Measurements from ENCODE around the gene CLSTN3.

- TF ChIP-seq, protein P1, sequence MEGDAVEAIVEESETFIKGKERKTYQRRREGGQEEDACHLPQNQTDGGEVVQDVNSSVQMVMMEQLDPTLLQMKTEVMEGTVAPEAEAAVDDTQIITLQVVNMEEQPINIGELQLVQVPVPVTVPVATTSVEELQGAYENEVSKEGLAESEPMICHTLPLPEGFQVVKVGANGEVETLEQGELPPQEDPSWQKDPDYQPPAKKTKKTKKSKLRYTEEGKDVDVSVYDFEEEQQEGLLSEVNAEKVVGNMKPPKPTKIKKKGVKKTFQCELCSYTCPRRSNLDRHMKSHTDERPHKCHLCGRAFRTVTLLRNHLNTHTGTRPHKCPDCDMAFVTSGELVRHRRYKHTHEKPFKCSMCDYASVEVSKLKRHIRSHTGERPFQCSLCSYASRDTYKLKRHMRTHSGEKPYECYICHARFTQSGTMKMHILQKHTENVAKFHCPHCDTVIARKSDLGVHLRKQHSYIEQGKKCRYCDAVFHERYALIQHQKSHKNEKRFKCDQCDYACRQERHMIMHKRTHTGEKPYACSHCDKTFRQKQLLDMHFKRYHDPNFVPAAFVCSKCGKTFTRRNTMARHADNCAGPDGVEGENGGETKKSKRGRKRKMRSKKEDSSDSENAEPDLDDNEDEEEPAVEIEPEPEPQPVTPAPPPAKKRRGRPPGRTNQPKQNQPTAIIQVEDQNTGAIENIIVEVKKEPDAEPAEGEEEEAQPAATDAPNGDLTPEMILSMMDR (IDR thresholded peaks at IDR 0.05): no peak
- TF ChIP-seq POLR2A (IDR thresholded peaks at IDR 0.05): no peak
Observed at GRCh38 chr12:7190268-7191055, 60.3 kb downstream of the CLSTN3 start.
